D721Med (cell line): Measurements from ENCODE around the gene IDH3G.
"Not testable (repeated sequence)": the region's sequence is repeated elsewhere in the genome, so short reads cannot be mapped to it uniquely, and the experiment has no call there.

ENCODE experiments used
- DNase-seq: peaks from one replicate; pipeline ENCODE4 v3.0.0; 2011; ENCODE audit warnings: low spot score; ENCODE audit not compliant: insufficient read length
- FAIRE-seq: peaks from 2 replicates; lab custom pipeline; 2011; peaks lifted over from hg19 to GRCh38; lab: Jason Lieb, UNC
- CTCF ChIP-seq: IDR thresholded peaks from 2 replicates; pipeline ENCODE4 v1.5.1; 2012; ENCODE audit warnings: mild to moderate bottlenecking, control low read depth; ENCODE audit not compliant: insufficient read depth; ENCODE audit errors: missing control alignments

Gene IDH3G

GRCh38 chrX:153746359-153746758 is 47.8 kb downstream of the IDH3G start:
- no peak for FAIRE-seq
- TF ChIP-seq CTCF: no peak
- no peak for DNase-seq

GRCh38 chrX:153745067-153745433 is 49.1 kb downstream of the IDH3G start:
- FAIRE-seq, DNase-seq: not testable (repeated sequence)

- FAIRE-seq: no peak
- no peak for TF ChIP-seq CTCF
- DNase-seq: no peak
These were observed 49.7 kb downstream of the IDH3G start for GRCh38 chrX:153744210-153745066.

- not testable (repeated sequence) for FAIRE-seq, DNase-seq
These were observed 50.5 kb downstream of the IDH3G start for GRCh38 chrX:153743468-153744209.

- DNase-seq: not testable (repeated sequence)
These were observed 51.2 kb downstream of the IDH3G start for GRCh38 chrX:153742796-153743467.

GRCh38 chrX:153742111-153742510 is 52.1 kb downstream of the IDH3G start:
- FAIRE-seq: not testable (repeated sequence)

More at GRCh38 chrX:153742796-153743467, 51.2 kb downstream of the IDH3G start:
- FAIRE-seq: not testable (repeated sequence)

GRCh38 chrX:153741446-153741845 is 52.7 kb downstream of the IDH3G start:
- no peak for FAIRE-seq
- no peak for DNase-seq
- TF ChIP-seq CTCF: no peak

More at GRCh38 chrX:153742111-153742510, 52.1 kb downstream of the IDH3G start:
- not testable (repeated sequence) for DNase-seq

GRCh38 chrX:153740631-153741222 is 53.4 kb downstream of the IDH3G start:
- DNase-seq (no peak), FAIRE-seq (no peak)
- TF ChIP-seq CTCF: no peak
